Esophagus muscularis mucosa (tissue), 4 donors: Measurements from ENCODE around the gene VAMP7. TPM values are rescaled to one million over a fixed set of nuclear protein-coding genes. Genes with fewer than 3 reads are reported as not detected.

Experiments used
- DNase-seq: peaks from one replicate; pipeline ENCODE4 v3.0.0-alpha.2; 2017; ENCODE audit errors: extremely low spot score
- H3K27ac ChIP-seq, 4 donors: fragments of 200-600 bp; sonication (generic); replicated peaks in 1 of 4; 1 replicate in 3 of 4; 2 replicates in 1 of 4; pipeline ENCODE4 v1.5.1; 2016 to 2019; ENCODE audit warnings: mild to moderate bottlenecking in 1 of 4
- H3K27me3 ChIP-seq, 4 donors: fragments of 200-600 bp; sonication (generic); one replicate each; pipeline versions ENCODE4 v1.5.1 to v1.6.0; 2016 to 2019
- H3K36me3 ChIP-seq, 4 donors: fragments of 200-600 bp; sonication (generic); one replicate each; pipeline ENCODE4 v1.5.1; 2016 to 2019
- H3K4me1 ChIP-seq, 4 donors: fragments of 200-600 bp; sonication (generic); one replicate each; pipeline ENCODE4 v1.5.1; 2016 to 2019
- H3K4me3 ChIP-seq, 4 donors: fragments of 200-600 bp; sonication (generic); 1 replicate in 2 of 4; 2 replicates in 2 of 4; pipeline ENCODE4 v1.5.1; 2016 to 2019; ENCODE audit warnings: mild to moderate bottlenecking in 4 of 4, moderate library complexity in 1 of 4
- H3K9me3 ChIP-seq, 4 donors: fragments of 200-600 bp; sonication (generic); 1 replicate in 3 of 4; 2 replicates in 1 of 4; pipeline ENCODE4 v1.5.1; 2016 to 2019
- CTCF ChIP-seq, 3 experiments: fragments of 200-600 bp in 2 of 3; fragments of 450-650 bp in 1 of 3; sonication (generic) in 2 of 3; IDR thresholded peaks; one replicate each; pipeline ENCODE4 v1.5.1; 2017 to 2019; ENCODE audit warnings: antibody characterized with exemption in 3 of 3, mild to moderate bottlenecking in 2 of 3, moderate library complexity in 1 of 3
- EP300 ChIP-seq: sonication (generic); formaldehyde crosslinking; IDR thresholded peaks from one replicate; pipeline ENCODE4 v1.6.1; 2017; ENCODE audit warnings: antibody characterized with exemption
- POLR2A ChIP-seq: fragments of 450-650 bp; IDR thresholded peaks from one replicate; pipeline ENCODE4 v1.6.1; 2017; ENCODE audit warnings: antibody characterized with exemption, moderate library complexity, mild to moderate bottlenecking, low read depth
- POLR2AphosphoS5 ChIP-seq, 2 donors: sonication (generic); formaldehyde crosslinking; IDR thresholded peaks; one replicate each; pipeline ENCODE4 v1.6.1; 2017; ENCODE audit warnings: antibody characterized with exemption in 2 of 2
- WGBS: methylation state at CpG from one replicate; pipeline ENCODE4 v1.1.5; 2018; 5-methylcytosine and 5-hydroxymethylcytosine counted together
- intact Hi-C: fragments of 100-400 bp; cut with DNase I; formaldehyde crosslinking; loops from one replicate; pipeline ENCODE4 v1.15.1; 2023
- total RNA-seq, 4 donors: library from RNA; depleted of rRNA; stranded (reverse); fragments of >200 nt; gene quantifications; one replicate each; pipeline versions ENCODE4 v1.1.0 to v1.2.1, GENCODE V29; 2016

The VAMP7 gene
- total RNA-seq, 4 donors from 2014 or later = 25.6 to 29.7 (median 28.4) TPM

DNA sequence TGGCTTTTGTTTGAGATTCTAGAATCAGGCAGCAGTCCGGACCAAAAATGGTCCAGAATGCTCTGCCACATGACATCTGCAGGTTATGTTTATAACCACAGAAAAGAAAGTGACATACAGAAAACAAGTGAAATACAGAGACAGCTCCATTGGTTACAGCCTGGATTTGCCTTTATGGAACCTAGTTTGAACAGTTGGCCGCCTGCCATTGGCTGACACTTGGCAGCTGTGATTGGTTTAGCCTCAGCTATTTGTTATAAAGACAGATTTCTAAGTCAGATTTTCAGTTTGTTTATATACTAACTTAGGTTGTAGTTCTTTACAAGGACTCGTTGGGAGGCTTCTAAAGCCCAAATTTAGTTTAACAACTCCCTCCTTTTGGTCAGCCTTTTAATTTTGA is 75.5 kb downstream of the VAMP7 start:
- H3K9me3 ChIP-seq = no peaks in the 10 kb centered on the region
- DNase-seq = no peak
- WGBS = 60% methylated on average over 3 of the region's 3 CpGs

GRCh38 chrX:155957843-155958242 is 76.7 kb downstream of the VAMP7 start:
- H3K4me3 ChIP-seq = no peak overlapping the region
- H3K4me1 ChIP-seq = peaks cover 0 to 6% (median 2%) of the 10 kb centered on the region in 4 donors
- TF ChIP-seq POLR2A = no peak
- intact Hi-C loops = no loop called here
- no peaks in the 10 kb centered on the region for H3K36me3 ChIP-seq
- no peaks in the 10 kb centered on the region for H3K27me3 ChIP-seq
- no peak overlapping the region for H3K27ac ChIP-seq
- DNase-seq = no peak
- 76% methylated on average over 7 of the region's 7 CpGs for WGBS
- H3K9me3 ChIP-seq = no peaks in the 10 kb centered on the region

More for the DNA sequence above, 75.5 kb downstream of the VAMP7 start:
- intact Hi-C loops = no loop called here
- Histone ChIP-seq H3K4me3 (no peak overlapping the region), H3K36me3 (no peaks in the 10 kb centered on the region), H3K4me1 (peaks cover 0 to 6% (median 2%) of the 10 kb centered on the region in 4 donors), H3K27me3 (no peaks in the 10 kb centered on the region), H3K27ac (no peak overlapping the region)
- TF ChIP-seq CTCF (IDR thresholded peaks at IDR 0.05) (no peak), EP300 (no peak)

- DNase-seq = no peak
- Histone ChIP-seq H3K36me3 (no peaks in the 10 kb centered on the region), H3K4me1 (peaks cover 0 to 6% (median 2%) of the 10 kb centered on the region in 4 donors), H3K27ac (no peak overlapping the region), H3K27me3 (no peaks in the 10 kb centered on the region), H3K9me3 (peaks cover 0 to 9% (median 4%) of the 10 kb centered on the region in 4 donors), H3K4me3 (no peak overlapping the region)
- intact Hi-C loops = no loop called here
- WGBS = 76% methylated on average over 5 of the region's 5 CpGs
- no peak for TF ChIP-seq CTCF (IDR thresholded peaks at IDR 0.05)
- no peak for TF ChIP-seq EP300
- TF ChIP-seq POLR2A = no peak
- TF ChIP-seq POLR2AphosphoS5 (IDR thresholded peaks at IDR 0.05) = no peak
Observed at GRCh38 chrX:155959018-155959587, 78.0 kb downstream of the VAMP7 start.

DNA sequence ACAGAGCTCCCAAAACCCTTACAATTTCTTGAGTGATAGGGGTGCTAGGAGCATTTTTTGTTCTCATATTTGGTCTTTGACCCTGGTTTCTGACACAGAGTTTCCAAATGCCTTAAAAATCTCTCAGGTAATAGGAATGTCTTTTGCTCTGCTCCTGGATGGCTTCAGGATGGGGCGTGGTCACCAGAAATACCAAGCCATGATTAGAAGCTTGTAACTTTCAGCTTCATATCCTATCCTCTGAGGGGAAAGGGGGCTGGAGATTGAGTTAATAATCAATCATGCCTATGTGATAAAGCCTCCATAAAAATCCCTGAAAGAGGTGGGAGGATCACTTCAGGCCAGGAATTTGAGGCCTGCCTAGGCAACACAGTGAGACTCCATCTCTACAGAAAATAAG is 81.8 kb downstream of the VAMP7 start:
- WGBS = 54% methylated on average over 1 of the region's 1 CpG
- Histone ChIP-seq H3K36me3 (no peaks in the 10 kb centered on the region), H3K4me1 (no peaks in the 10 kb centered on the region), H3K9me3 (peaks cover 0 to 11% (median 4%) of the 10 kb centered on the region in 4 donors), H3K27me3 (no peaks in the 10 kb centered on the region), H3K4me3 (no peak overlapping the region), H3K27ac (no peak overlapping the region)
- no peak for DNase-seq
- intact Hi-C loops = no loop called here
- TF ChIP-seq CTCF (IDR thresholded peaks at IDR 0.05) (no peak), EP300 (no peak), POLR2A (no peak), POLR2AphosphoS5 (IDR thresholded peaks at IDR 0.05) (no peak)

GRCh38 chrX:155966876-155967275 is 85.7 kb downstream of the VAMP7 start:
- Histone ChIP-seq H3K4me3 (no peak overlapping the region), H3K4me1 (no peaks in the 10 kb centered on the region), H3K27ac (no peak overlapping the region), H3K9me3 (peaks cover 0 to 16% (median 6%) of the 10 kb centered on the region in 4 donors), H3K27me3 (peaks cover 0 to 10% (median 0%) of the 10 kb centered on the region in 4 donors), H3K36me3 (no peaks in the 10 kb centered on the region)
- DNase-seq = no peak
- TF ChIP-seq CTCF (IDR thresholded peaks at IDR 0.05) (peak in 1 of 3 experiments; percentile 20), POLR2A (no peak), POLR2AphosphoS5 (IDR thresholded peaks at IDR 0.05) (no peak), EP300 (no peak)
- intact Hi-C loops = no loop called here
- 62% methylated on average over 8 of the region's 8 CpGs for WGBS
